ENCODE results near the gene PLD2. TPM values are rescaled to one million over a fixed set of nuclear protein-coding genes. Genes with fewer than 3 reads are reported as not detected.

PLD2 gene
- total and polyA plus RNA-seq, 7 donors: 2.4 to 7.5 (median 3.8) TPM

DNA sequence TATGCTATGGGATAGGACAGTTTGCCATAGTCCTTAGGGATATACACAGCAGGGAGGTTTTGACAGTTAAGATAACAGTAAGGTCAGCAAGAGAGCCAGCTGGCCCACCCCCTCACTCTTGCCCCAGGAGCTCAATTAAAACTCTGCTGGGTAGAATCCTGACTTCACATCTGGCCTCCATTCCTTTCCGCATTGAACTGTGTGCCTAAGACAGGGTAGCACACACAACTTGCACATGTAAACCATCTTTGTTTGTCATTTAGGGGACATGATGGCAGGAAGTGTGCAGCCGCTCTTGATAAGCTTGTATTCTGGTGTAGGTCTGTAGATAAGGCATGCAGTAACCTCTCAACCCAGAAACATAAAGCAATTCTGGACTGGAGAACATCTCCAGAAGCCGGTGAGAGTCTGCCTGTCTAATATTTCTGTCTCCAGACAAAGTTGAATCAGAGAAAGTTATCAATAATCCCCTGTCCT is 31.4 kb downstream of the PLD2 start:
- H3K27ac ChIP-seq: no peak overlapping the region
- no peak for ATAC-seq

DNA sequence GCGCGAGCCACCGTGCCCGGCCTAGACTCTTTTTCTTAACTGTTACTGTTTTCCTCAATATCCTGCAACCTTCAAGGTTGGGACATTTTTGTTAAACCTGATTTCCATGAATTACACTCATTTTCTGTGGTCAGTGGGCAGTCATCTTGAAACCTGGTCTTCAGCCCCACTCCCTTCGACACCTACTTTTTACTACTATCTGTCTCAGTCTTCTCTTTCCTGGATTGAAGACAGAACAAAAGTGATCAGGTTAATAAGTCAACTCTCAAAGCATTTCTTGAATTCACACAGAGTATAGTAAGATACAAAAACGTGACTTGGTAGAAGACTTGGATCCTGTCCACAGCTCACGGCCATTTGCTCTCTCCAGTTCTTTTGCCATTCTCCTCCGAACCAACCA is 32.3 kb downstream of the PLD2 start:
- WGBS, 3 donors: 84 to 93% (median 87%) methylated on average over 8 of the region's 8 CpGs
- no peaks in the 10 kb centered on the region for H3K36me3 ChIP-seq (ENCODE audit: insufficient read depth in 1 of 2, low read depth in 1 of 2)
- H3K9me3 ChIP-seq: no peaks in the 10 kb centered on the region
- intact Hi-C loops (cut with DNase I): loop anchor here (5.0 to 10.0 kb wide), 2 partner anchors 42 to 46 kb away; partner anchors contain the start of gene PSMB6 (in 1 of the 2)
- H3K27me3 ChIP-seq (ENCODE audit: insufficient read depth in 3 of 3, low read length in 2 of 3): no peaks in the 10 kb centered on the region
- H3K4me1 ChIP-seq: peaks cover 30% of the 10 kb centered on the region
- no peak for DNase-seq
- H3K4me3 ChIP-seq: no peak overlapping the region
- TF ChIP-seq, protein P1, sequence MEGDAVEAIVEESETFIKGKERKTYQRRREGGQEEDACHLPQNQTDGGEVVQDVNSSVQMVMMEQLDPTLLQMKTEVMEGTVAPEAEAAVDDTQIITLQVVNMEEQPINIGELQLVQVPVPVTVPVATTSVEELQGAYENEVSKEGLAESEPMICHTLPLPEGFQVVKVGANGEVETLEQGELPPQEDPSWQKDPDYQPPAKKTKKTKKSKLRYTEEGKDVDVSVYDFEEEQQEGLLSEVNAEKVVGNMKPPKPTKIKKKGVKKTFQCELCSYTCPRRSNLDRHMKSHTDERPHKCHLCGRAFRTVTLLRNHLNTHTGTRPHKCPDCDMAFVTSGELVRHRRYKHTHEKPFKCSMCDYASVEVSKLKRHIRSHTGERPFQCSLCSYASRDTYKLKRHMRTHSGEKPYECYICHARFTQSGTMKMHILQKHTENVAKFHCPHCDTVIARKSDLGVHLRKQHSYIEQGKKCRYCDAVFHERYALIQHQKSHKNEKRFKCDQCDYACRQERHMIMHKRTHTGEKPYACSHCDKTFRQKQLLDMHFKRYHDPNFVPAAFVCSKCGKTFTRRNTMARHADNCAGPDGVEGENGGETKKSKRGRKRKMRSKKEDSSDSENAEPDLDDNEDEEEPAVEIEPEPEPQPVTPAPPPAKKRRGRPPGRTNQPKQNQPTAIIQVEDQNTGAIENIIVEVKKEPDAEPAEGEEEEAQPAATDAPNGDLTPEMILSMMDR (IDR thresholded peaks at IDR 0.05): no peak
- ATAC-seq: no peak
- no peak overlapping the region for H3K27ac ChIP-seq

More for the DNA sequence above, 31.4 kb downstream of the PLD2 start:
- WGBS, 3 donors: 87 to 93% (median 90%) methylated on average over 3 of the region's 3 CpGs
- TF ChIP-seq, protein P1 (IDR thresholded peaks at IDR 0.05): no peak
- no peak for DNase-seq
- Histone ChIP-seq H3K4me3 (no peak overlapping the region), H3K27me3 (ENCODE audit: insufficient read depth in 3 of 3, low read length in 2 of 3) (no peaks in the 10 kb centered on the region), H3K9me3 (no peaks in the 10 kb centered on the region), H3K36me3 (ENCODE audit: insufficient read depth in 1 of 2, low read depth in 1 of 2) (no peaks in the 10 kb centered on the region), H3K4me1 (peaks cover 30% of the 10 kb centered on the region)
- intact Hi-C loops (cut with DNase I): loop anchor here (5.0 to 10.0 kb wide), 2 partner anchors 41 to 46 kb away; partner anchors contain the start of gene PSMB6 (in 1 of the 2)

DNA sequence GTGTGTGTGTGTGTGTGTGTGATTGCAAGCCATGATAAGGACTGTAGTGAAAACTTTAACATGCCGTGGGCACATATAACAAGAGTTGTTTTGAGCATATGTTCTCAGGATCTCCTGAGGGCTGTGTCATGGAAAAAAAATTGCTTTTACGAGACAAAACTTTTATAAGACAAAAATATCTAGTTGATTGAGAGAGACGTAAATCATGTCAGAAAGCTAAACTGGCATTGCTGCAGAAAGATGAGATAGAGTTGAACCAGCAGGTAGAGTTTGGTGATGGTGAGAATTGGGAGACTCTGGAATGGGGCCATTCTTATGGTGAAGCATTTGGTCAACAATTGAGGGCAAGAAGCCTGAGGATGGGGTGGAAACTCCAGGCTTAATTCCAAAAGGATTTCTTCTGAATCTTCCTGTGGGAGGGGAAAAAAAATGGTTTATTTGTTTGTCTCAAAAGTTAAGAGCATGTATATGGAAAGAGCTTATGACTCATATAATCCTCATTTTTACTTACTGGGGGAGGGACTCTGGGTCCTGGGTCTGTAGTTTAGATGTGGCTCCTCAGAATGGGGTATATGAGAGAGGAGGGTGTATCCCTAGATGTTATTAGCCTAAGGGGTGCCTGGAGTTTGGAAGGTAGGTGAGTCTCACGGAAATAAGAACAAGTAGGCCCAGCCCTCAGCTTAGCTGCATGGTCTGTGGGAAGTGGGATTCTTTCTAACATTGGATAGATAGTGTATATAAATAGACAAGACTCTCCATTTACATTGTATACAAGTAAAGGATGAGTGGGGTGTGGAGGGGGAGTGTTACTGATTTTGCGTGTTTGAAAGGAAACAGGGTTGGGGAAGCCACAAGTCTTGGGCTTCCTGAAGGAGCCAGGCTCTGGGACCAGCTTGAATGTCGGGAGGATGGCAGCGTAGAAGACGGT is 33.3 kb downstream of the PLD2 start:
- Histone ChIP-seq H3K4me3 (no peak overlapping the region), H3K27ac (no peak overlapping the region), H3K36me3 (ENCODE audit: insufficient read depth in 1 of 2, low read depth in 1 of 2) (no peaks in the 10 kb centered on the region), H3K27me3 (ENCODE audit: insufficient read depth in 3 of 3, low read length in 2 of 3) (no peaks in the 10 kb centered on the region), H3K4me1 (peaks cover 30% of the 10 kb centered on the region), H3K9me3 (no peaks in the 10 kb centered on the region)
- 85 to 87% (median 86%) methylated on average over 8 of the region's 8 CpGs for WGBS, 3 donors
- intact Hi-C loops (cut with DNase I): loop anchor here (5.0 to 10.0 kb wide), 2 partner anchors 43 to 45 kb away; partner anchors contain the start of gene PSMB6 (in 1 of the 2)
- TF ChIP-seq, protein P1 (IDR thresholded peaks at IDR 0.05): no peak
- DNase-seq (no peak), ATAC-seq (no peak)

DNA sequence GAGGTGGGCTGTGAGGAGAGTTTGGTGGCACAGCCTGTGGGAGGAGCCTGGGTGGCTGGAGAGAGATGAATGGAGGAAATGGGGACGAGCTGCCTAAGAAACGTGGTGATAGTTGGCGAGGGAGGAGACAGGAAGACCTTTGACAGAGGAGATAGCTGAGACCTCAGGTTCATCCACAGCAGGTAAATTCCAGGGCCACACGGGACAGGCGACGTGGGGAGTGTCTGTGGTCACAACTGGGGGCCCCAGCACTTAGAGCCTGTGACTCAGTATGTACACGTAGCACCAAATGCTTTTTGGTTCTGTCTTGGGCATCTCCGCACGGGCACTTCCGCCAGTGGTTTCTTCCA is 33.9 kb downstream of the PLD2 start:
- Histone ChIP-seq H3K9me3 (no peaks in the 10 kb centered on the region), H3K27ac (no peak overlapping the region), H3K36me3 (ENCODE audit: insufficient read depth in 1 of 2, low read depth in 1 of 2) (no peaks in the 10 kb centered on the region), H3K4me1 (peaks cover 23% of the 10 kb centered on the region), H3K4me3 (no peak overlapping the region), H3K27me3 (ENCODE audit: insufficient read depth in 3 of 3, low read length in 2 of 3) (no peaks in the 10 kb centered on the region)
- ATAC-seq: no peak
- intact Hi-C loops (cut with DNase I): no loop called here
- TF ChIP-seq, protein P1 (IDR thresholded peaks at IDR 0.05): no peak
- no peak for DNase-seq
- WGBS, 3 donors: 79 to 89% (median 88%) methylated on average over 9 to 10 of the region's 10 CpGs
